Fibroblast of villous mesenchyme (primary cell): Measurements from ENCODE around the gene TECTA. TPM values are rescaled to one million over a fixed set of nuclear protein-coding genes. Genes with fewer than 3 reads are reported as not detected.

Experiments
- DNase-seq: peaks from one replicate; pipeline ENCODE4 v3.0.0-alpha.2; 2010; ENCODE audit warnings: low read depth
- H3K4me3 ChIP-seq: 2 replicates; pipeline ENCODE4 v1.5.1; 2011; ENCODE audit warnings: low read depth, mild to moderate bottlenecking, low read length
- total RNA-seq: library from RNA; depleted of rRNA; stranded (reverse); fragments of >200 nt; gene quantifications from 2 replicates; pipeline ENCODE4 v1.2.3, GENCODE V29; 2012
- TF ChIP-seq, protein P1 (sequence below): IDR thresholded peaks from 2 replicates; pipeline ENCODE4 v1.5.1; 2012; ENCODE audit warnings: low read depth, mild to moderate bottlenecking, low read length; ENCODE audit not compliant: insufficient read depth

The TECTA gene
- total RNA-seq, 1 donor, result under 0.01 TPM

DNA sequence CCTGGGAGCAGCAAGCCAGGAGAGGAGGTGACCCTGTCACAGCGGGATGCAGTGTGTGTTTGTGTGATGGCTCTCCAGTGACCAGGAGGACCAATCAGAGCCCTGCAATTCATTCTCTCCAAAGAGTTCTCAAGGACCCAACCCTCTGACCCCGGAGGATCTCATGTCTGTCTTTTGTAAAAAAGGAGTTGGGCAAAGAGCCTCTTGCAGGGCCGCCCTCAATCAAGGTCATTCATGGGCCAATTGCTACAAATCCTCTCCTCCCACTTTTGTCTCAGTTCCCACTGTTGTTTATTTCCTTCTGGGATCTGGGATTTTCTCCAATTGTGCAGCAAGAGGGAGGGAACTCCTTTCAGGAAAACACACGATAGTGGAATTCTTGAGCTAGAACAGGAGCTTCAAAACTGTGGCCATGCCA, 4.0 kb downstream of the TECTA start:
- peak; percentile 38 for DNase-seq
- TF ChIP-seq, protein P1, sequence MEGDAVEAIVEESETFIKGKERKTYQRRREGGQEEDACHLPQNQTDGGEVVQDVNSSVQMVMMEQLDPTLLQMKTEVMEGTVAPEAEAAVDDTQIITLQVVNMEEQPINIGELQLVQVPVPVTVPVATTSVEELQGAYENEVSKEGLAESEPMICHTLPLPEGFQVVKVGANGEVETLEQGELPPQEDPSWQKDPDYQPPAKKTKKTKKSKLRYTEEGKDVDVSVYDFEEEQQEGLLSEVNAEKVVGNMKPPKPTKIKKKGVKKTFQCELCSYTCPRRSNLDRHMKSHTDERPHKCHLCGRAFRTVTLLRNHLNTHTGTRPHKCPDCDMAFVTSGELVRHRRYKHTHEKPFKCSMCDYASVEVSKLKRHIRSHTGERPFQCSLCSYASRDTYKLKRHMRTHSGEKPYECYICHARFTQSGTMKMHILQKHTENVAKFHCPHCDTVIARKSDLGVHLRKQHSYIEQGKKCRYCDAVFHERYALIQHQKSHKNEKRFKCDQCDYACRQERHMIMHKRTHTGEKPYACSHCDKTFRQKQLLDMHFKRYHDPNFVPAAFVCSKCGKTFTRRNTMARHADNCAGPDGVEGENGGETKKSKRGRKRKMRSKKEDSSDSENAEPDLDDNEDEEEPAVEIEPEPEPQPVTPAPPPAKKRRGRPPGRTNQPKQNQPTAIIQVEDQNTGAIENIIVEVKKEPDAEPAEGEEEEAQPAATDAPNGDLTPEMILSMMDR, result no peak
- H3K4me3 ChIP-seq, result no peak overlapping the region

DNA sequence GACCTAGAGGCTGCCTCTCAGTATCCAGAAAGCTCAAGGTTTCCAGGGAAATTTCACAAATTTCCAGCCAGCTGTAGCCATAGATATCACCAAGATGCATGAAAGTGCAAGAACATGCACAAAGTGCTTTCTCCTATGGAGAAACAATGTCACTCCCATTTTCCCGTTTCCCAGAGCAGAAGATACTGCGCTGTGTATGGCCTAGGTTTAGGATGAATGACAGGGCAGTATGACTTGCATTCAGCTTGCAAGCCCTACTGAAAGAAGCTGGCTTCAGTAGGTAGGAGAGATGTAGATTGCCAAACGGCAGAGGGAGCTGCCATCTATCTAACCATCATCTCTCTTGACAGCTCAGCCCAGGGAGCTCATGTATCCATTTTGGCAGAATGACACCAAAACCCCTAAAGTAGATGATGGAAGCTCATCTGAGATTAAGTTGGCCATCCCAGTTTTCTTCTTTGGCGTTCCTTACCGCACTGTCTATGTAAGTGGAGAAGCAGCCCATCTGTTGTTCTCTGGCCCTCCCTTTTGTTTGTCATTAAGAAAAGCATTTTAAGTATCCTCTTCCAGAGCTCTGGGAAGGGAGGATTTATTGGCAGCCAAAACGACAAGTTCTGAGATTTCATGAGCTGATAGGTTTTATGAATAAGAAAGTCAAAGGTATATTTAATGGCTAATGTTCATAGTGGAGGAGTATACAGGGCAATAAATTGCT, 4.6 kb downstream of the TECTA start:
- DNase-seq, result peak; percentile 39
- TF ChIP-seq, protein P1, result no peak
- no peak overlapping the region for H3K4me3 ChIP-seq

DNA sequence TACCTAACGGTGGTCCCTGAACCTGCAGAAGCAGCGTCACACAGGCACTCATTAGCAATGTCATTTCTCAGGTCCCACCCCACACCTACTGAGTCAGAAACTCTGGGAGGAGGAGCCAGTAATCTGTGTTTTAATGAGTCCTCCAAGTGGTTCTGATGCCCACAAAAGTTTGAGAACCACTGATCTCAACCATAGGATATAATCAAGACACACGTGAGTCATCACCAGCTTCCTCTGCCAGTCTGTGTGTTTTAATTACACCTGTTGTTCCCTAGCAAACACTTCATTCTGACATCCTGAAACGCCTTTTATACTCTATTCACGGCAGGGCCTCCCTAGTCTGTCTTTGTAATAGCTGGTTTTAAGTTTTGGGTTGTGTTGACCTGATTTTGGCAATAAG, 5.8 kb downstream of the TECTA start:
- no peak for DNase-seq
- no peak overlapping the region for H3K4me3 ChIP-seq
- TF ChIP-seq, protein P1, result no peak

DNA sequence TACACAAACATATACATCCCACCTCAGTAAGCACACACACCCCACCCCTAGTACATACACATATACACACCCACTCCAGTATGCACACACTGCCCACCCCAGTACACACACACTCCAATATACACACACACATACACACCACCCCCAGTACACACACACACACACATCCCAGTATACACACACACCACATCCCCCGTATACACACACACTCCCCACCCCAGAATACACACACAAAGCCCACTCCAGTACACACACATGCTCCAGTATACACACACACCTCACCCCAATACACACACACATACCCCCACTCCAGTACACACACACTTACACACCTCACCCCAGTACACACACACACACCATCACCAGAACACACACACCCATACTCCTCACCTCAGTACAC, 7.4 kb downstream of the TECTA start:
- TF ChIP-seq, protein P1, result no peak
- DNase-seq, result no peak
- H3K4me3 ChIP-seq, result no peak overlapping the region

DNA sequence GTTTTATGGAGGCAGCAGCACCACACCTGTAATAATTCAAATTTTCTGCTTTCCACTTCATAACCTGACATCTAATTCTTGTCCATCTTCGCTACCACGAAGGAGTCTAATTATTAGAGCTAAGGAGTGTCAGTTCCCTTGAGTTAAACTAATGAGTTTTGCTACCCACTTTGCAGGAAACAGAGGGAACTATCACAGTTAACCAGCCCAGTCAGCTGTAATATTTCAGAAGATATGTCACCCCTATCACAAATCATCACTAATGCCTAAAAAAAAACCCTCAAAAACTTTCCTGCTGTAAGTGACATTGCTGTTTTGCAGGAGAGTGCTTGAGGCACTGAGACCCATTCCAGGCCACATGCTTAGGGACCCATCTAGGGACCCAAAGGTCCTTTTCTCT, 8.4 kb downstream of the TECTA start:
- DNase-seq, result no peak
- H3K4me3 ChIP-seq, result no peak overlapping the region
- TF ChIP-seq, protein P1, result no peak

DNA sequence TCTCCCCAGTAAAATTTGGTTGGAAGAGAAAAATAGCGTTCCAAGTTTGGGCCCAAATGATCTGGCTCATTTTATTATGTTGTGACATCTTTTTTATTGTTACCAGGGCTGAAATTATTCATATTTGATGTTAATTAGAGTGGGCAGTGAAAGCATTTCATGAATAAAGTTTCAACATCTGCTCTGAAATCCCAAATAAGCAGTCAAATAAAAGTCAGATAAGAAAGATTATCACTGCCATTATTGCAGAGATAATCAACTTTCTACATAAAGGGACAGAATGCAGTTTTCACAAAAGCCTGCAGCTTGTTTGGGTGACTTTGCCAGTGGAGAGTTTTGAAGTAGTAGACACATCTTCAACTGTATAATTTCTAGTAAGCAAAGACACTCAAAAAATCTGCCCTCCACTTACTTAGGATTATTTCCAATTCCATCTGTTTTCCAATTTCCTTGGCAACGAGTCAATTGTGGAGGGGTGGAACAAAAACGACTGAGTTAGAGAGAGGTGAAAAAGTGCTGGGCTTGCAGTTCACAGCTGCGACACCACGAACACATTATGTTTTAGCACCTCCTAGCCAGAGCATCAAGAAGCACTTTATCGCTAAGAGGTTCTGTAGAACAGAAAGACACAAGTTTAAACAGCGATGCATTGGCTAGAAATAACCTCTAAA, 9.0 kb downstream of the TECTA start:
- TF ChIP-seq, protein P1, result no peak
- no peak overlapping the region for H3K4me3 ChIP-seq
- no peak for DNase-seq
